HG02588 (cell line): ENCODE results near the gene RNLS.
A peak's percentile ranks its signal among the peaks of the same experiment; 100 is the strongest.

Experiments used
- ATAC-seq: cut with Tn5 transposase; IDR thresholded peaks from one replicate; pipeline ENCODE4 v1.9.1; 2021; ENCODE audit warnings: mild to moderate bottlenecking, moderate library complexity; ENCODE audit not compliant: unreplicated experiment

Gene RNLS

DNA sequence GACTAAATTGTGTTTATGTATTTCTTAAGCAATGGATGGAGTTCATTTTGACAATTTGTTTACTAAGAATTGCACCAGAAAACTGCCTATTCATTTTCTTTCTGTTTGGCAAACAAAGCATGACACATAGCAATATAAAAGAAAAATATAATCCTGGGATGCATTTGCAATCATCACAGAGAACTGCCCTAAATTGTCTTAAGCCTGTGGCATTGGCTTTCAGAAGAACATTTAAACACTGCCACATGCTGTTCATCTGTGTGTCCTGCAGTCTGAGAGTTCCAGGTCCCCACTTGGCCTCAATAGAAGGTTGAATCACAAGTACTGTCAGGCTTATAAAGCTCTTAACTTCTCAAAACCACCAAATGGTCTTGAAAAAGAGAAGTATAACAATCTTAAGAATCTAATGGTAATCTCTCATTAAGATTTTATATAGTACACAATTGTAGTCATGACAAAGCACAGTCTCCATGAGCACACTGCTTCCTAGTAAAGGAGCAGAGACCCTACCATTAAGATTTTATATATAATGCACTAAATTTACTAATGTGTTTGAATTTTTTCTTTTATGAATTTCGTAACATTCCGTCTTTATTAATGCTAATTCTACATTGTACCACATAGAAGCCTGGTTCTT lies 29.9 kb downstream of the RNLS start:
- ATAC-seq = peak; percentile 66

DNA sequence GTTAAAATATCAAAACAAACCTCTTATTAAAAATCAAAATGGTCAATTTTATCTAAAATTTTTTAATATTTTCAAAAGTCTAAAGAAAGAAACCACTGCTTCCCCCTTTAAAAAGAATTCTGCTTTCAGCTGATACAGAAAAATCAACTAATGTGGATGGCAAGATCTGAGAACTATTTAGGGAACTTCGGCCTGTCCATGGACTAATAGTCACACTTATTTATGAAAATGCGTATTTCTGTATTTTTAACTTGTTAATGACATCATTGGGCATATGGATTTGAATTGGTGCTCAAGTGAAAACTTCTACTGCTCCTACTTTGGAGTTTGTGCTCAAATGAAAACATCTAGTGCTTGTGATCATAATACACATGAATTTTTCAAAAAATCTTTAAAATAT lies 31.9 kb downstream of the RNLS start:
- no peak for ATAC-seq

DNA sequence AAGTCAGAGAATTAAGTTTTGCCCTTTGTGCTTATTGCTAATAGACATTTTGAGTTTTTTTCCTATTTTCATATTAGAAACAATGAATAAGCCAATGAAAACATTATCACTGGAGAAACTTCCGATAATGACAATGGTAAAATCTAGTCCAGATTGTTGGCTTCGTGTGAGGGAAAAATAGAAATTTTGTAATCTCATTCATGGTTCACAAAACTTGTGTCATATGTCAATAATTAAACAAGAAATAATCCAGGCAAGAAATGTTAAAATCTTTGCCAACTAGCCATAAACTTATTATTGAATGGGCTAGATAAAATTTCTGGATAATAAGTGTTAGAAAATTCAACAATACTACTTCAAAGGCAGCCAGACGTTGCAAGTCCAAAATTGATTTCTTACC lies 36.6 kb downstream of the RNLS start:
- no peak for ATAC-seq

DNA sequence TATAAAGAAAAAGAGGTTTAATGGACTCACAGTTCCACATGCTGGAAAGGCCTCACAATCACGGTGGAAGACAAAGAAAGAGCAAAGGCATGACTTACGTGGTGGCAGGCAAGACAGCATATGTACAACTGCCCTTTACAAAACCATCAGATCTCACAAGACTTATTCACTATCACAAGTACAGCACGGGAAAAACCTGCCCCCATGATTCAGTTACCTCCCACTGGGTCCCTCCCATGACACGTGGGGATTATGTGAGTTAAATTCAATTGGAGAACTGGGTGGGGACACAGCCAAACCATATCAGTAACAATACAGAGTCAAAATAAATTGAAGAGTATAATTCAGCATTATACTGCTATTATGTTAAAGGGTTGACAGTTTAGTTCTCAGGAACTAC lies 37.8 kb downstream of the RNLS start:
- ATAC-seq = no peak

DNA sequence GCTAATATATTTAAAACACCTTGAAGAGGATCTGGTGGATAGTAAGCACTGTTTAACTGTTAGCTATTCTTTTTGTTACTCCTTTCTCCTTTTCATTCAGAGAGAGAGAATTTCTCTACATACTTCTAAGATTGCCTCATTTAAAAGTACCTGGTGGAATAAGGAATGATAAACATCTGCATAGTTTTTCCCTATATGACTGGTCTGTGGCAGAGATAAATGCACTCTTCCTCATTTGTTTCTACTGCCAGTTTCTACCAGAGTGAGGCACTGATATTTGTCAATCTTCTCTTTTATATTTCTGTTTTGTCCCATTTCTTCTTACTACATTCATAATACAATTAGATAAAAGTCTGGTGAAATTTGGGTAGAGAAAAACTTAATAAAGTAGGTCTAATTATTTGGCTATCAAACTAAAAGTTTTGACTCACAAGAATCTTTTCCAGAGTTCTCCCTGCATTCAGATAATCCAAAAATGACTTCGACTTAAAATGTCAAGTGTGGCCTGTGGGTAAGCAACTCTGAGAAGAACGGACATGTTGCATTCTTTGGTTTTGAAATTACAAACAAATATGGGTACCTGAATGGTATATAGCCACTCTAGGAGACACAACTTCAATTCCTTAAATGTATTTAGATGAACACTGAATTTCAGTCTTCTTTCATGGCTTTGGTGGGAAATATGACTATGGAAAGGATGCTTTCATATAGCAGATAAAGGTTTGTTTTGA lies 38.8 kb downstream of the RNLS start:
- ATAC-seq = no peak

DNA sequence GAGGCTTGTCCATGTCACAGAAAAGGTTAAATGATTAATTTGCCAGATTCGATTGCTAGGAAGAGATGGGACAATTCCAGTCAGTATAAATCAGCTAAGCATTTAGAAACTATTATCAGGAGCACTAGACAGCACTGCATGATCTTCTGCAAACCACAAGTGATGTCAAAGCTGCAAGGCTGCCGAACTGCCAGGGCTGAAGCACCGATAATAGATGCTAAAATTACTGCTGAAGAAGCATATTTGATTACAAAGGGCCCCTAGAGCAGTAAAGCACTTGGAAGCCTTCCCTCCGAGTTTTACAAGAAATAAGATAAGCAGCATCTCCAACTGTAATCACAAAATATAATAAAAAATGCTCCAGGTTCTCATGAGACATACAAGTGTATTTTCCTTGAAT lies 40.6 kb downstream of the RNLS start:
- ATAC-seq = no peak

DNA sequence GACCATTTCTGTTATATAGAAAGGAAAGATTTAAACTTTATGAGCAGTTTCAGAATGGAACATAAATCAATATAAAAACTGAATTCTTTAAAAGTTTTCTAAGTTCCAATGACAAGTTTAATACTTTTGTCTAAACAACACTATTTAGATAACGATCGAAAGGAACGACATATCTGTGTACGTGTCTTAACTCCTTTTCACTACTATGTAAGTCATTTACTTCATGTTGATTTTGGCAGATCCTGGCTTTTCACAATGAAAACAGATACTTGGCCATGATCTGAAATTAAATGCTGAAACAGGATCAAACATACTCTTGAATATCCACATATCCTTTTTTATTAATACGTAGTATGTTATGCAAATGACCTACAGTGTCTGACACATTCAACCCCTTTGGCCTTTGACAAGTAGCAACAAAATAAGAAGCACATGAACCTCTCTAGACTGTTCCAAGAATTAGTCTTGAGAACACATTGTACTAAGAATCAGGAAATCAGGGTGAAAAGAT lies 41.9 kb downstream of the RNLS start:
- ATAC-seq = no peak

DNA sequence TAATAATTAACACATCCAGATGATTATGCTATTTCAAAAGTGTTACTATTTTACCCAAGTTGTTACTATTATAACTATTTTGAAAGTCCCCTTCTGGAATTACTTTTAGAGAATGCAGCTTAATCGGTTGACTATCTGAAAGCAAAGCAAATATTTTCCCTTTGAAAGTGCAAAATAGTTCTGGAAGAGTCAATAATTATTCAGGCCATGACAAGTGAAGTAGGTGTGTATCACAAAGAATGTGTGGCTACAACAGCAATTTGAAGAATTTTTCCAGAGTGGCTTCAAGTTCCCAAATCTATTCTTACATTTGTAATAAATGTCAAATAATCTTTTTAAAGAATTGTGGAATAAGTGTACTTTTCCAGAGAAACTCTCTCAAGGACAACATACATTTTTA lies 42.8 kb downstream of the RNLS start:
- ATAC-seq = no peak

DNA sequence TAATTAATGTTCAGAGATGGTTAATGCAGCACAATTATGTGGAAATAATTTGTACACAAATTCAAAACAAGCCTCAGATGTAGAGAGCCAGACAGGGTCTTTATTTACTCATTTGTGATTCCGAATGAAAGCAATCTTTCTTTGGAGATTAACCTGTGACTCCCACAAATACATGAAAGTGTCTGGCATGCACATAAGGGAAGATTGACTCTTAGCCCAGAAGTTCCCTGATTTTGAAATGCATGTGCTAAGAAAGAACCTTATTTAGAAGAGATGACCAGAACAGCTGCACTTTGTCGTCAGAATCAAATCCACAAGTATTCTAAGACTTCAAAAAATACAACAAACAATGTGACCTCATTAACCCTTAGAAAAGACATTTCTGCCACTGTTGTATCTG lies 45.1 kb downstream of the RNLS start:
- ATAC-seq = no peak

DNA sequence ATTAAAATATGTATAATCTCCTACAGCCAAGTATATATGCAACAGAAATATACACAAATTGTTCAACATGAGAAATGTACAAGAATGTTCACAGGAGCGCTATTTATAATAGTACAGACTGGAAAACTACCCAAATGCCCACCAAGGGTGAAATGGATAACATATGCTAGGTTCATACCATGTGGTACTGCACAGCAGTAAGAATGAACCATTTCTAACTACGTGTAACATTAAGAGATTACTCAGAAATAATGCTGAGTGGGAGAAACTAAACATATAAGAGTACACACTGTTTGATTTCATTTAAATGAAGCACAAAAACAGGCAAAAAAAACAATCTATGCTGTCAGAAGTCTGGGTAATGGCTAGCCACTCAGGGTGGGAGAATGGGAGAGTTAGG lies 45.8 kb downstream of the RNLS start:
- no peak for ATAC-seq

DNA sequence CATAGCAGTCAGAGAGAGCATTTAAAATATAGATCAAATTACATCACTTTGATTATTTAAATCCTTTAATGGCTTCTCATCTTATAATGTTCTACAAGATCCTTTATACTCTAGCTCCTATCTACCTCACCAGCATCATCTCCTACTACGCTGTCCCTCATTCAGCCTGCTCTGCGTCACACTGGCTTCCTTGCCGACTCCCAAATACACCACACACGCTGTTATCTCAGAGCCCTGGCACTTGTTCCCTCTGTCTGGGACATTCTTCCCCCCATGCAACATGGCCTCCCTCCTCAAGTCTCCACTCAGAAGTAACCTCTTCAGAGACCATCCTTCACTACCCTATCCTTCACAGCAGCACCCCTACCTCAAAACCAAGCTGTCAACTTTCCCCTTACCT lies 46.7 kb downstream of the RNLS start:
- ATAC-seq = no peak

DNA sequence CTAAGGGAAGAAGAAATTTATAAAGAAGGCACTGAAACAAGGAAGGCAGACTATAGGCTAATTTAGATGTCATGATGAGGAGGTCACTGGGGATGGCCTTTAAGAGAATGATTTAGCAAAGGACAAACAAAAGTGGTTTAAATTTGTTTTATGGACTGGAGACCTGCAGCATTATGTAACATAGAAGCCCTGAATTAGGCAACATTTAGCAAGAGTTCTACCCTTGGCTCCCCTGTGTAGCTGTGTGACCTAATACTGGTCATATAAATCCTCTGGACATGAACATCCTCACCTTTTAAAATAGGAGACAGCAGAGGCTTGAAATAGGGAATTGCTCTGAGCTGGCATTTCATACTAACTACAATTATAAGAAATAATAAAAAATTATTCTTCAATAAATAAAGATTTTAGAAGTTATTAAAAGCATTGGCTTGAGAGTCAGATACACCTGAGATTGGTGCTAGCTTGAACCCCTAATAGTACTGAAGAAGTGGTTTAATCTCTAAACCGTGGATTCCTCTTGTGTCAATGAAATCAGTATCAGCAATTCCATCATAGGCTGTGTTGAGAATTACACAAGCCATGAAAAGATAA lies 48.9 kb downstream of the RNLS start:
- ATAC-seq = no peak

DNA sequence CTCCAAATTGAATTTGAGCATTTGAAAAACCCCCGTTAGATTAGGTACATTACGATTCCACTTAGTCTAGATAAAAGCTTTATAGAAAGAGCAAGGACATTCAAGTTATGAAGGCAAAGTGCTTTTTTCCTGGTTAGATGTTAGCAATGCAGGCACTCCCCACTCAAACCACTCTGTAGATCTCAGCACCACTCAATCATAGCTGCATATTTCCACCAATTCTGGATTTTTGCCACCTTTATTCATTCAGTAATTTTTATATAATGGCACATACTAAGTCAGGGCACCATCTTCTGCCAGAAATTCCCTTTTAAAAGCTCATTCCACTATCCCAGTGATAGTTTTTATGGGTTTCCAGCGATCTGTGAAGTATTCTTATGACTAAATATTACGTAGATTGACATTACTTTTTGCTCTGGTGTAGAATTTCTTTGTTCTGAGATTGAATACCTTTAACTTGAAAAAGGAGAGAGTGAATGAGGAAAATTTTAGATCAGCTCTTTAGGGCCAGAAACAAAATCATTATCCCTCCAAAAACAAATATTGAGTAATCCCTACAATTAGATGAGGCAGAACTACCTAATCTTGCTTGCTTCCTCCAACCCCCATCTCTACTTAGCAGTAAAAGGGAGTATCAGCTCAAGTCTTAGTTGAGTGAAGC lies 51.6 kb downstream of the RNLS start:
- no peak for ATAC-seq

DNA sequence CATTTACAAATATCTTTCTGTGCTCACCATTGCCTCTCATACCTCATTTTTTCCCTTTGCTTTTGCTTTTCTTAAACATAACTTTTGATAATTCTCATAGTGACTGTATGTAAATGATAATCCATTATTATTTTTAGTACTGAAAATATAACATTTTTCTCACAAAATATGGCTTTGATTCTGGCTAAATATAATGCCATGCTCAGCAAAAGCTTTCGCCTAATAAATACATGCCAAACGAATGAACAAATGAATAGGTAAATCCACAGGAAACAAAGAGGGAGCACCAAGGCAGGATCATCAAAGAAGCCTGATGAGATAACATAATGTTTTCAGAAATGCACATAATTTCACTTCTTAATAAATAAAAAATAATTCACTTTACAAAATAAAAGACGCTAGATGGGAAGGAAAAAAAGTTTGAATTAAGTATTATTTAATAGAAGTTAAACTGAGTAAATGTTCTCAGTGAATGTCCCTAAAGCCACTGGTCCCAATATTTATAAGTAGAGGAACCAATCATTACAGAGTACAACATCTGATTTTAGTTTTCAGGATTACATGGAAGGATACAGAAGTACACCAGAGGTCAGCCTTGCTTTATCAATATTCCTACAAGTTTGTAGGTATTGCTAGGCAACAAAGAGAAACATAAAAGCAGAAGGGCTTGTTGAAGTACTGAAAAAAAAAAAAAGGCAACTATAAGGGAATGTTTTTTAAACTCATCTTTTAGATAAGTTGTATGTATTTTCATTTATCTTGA lies 52.3 kb downstream of the RNLS start:
- no peak for ATAC-seq

DNA sequence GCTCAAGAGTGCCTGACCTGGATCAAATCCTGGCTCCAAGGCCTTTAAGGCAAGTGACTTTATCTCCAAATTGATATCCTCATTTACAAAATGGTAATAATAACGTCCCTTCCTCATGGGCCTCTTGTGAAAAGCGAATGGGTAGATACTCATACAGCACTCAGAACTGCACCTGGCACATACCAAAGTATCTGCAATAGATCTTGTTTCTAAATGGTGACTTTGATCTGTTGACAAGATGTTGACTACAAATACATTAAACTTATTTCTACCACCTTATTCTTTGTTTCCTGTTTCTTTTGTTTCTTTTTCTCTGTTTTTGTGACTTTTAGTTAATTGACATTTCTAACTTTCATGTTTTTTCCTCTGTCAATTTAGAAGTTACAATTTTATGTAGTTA lies 53.0 kb downstream of the RNLS start:
- ATAC-seq = no peak

DNA sequence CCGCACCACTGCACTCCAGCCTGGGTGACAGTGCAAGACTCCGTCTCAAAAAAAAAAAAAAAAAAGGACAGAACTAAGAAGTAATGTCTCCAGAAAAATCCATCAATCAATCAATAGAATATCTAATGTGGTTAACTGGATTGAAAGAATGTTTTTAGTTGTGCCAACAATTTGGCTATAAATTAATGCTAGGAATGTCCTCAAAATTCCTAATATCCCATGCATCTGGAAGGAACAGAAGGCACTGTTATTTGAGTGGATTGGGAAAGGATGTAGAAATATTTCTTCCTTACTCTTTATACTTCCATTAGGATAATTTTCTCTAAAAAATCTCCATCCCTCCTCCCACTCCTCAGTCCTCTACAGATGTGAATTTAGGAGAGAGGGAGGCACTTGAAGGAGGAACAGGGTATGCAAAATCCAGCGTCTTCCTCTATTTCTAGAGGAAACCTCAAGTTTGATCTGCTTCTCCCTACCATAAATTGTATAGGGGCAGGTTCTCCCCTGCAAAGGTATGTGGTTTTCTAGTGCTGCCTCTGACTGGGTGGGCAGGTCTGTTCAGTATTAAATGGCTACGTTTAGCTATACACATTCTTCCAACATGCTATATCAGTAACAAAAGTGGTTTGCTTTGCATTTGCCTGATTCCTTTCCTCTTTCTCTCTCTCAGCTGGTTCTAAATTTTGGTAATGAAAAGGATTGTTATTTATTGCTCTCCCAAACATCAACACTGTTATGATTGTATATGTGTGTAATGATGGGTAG lies 54.1 kb downstream of the RNLS start:
- no peak for ATAC-seq

DNA sequence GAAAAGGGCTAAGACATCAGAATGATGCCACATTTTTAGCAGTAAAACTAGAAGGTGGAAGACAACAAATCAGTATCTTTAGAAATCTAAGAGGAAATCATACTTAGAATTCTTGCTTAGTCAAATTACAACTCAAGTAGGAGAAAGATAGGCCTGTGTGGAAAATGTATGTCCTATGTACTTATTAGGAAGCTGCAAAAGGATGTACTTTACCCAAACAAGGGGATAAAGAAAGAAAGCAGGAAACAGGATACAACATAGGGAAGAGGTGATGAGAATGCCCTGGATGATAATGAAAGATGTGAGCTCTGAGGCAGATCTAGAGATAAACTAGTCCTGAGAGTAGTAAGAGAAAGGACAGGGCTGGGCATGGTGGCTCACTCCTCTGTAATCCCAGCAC lies 54.9 kb downstream of the RNLS start:
- ATAC-seq = no peak

DNA sequence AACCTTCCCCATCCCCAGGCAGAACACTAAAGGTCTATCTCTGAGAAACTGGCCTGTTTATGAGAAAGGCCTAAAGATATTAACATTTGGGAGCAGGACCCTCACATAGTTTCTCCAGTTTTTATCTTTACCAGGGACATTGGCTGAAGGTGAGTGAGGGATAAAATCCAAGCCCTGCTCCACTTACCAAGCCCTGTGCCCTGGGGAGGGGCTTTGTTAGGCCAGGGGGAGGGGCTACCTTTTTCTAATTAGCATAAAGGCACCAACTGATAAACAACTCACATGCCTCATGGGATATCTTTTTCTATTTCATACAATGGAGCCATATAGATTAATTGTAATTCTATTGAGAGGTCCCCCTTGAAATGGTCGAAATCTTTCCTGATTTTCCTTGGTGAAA lies 55.9 kb downstream of the RNLS start:
- ATAC-seq = no peak

DNA sequence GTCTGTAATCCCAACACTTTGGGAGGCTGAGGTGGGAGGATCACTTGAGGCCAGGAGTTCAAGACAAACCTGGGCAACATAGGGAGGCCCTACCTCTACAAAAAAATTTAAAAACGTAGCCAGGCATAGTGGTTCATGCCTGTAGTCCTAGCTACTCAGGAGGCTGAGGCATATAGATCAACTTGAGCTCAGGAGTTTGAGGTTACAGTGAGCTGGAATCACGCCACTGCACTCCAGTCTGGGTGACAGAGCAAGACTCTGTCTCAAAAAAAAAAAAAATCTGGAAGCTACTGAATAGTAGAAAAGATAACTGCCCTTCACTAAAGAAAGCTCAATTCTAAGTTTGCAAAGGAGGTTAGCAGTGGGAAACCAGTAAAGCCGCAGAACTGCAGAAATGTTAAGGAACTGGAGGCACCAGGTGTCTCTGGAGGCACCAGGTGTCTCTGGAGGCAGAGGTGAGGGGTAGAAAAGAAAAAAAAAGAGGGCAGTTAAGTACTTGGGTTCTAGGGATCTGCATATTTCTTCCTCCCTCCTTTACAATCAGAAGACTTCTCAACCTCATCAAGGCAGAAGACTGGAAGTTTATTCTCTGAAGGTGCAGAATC lies 56.5 kb downstream of the RNLS start:
- no peak for ATAC-seq
